Fibroblast of villous mesenchyme (primary cell): ENCODE results near the gene KSR2. TPM values are rescaled to one million over a fixed set of nuclear protein-coding genes. Genes with fewer than 3 reads are reported as not detected.

Experiments used
- DNase-seq: peaks from one replicate; pipeline ENCODE4 v3.0.0-alpha.2; 2010; ENCODE audit warnings: low read depth
- H3K4me3 ChIP-seq: 2 replicates; pipeline ENCODE4 v1.5.1; 2011; ENCODE audit warnings: low read depth, mild to moderate bottlenecking, low read length
- total RNA-seq: library from RNA; depleted of rRNA; stranded (reverse); fragments of >200 nt; gene quantifications from 2 replicates; pipeline ENCODE4 v1.2.3, GENCODE V29; 2012
- TF ChIP-seq, protein P1 (sequence below): IDR thresholded peaks from 2 replicates; pipeline ENCODE4 v1.5.1; 2012; ENCODE audit warnings: low read depth, mild to moderate bottlenecking, low read length; ENCODE audit not compliant: insufficient read depth

The KSR2 gene
- total RNA-seq, 1 donor = not detected

DNA sequence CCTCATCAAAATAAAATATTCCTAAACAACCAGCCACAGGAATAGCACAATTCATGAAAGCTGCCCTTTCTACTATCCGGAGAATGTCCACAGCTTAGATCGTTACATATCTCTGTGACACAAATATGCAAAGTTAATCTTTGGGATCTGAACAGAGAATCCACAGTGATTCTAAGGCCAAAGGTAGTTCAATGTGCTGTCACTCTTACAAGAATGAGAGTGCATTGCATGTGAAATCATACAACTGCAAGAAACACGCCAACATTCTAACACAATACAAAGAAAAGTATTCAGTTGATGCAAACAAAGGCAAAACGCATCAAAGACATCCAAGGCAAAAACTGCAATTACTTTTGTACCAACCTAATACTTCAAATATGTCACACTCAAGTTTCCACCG is 60.4 kb downstream of the KSR2 start:
- DNase-seq = no peak
- H3K4me3 ChIP-seq = no peak overlapping the region
- TF ChIP-seq, protein P1, sequence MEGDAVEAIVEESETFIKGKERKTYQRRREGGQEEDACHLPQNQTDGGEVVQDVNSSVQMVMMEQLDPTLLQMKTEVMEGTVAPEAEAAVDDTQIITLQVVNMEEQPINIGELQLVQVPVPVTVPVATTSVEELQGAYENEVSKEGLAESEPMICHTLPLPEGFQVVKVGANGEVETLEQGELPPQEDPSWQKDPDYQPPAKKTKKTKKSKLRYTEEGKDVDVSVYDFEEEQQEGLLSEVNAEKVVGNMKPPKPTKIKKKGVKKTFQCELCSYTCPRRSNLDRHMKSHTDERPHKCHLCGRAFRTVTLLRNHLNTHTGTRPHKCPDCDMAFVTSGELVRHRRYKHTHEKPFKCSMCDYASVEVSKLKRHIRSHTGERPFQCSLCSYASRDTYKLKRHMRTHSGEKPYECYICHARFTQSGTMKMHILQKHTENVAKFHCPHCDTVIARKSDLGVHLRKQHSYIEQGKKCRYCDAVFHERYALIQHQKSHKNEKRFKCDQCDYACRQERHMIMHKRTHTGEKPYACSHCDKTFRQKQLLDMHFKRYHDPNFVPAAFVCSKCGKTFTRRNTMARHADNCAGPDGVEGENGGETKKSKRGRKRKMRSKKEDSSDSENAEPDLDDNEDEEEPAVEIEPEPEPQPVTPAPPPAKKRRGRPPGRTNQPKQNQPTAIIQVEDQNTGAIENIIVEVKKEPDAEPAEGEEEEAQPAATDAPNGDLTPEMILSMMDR = no peak

- TF ChIP-seq, protein P1 = no peak
- H3K4me3 ChIP-seq = no peak overlapping the region
- no peak for DNase-seq
These were observed 61.6 kb downstream of the KSR2 start for GRCh38 chr12:117907108-117907689.

DNA sequence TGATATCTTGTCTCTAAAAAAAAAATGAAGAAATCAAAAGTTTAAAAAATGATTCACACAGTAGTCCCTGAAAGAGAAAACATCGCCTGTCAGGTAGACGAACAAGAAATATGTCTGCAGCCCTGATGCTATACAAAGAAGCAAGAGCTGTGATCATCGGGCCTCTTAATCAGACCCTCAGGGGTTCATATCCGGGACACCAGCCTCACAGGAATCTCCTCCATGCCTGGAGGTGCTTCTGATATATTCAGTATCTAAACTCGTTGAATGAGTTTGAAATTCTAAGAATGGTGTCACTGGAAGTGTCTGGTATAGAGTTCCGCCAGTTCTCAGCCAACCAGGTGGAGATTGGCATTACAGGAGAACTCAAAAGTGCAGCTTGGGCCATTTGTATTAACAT is 64.7 kb downstream of the KSR2 start:
- DNase-seq = no peak
- TF ChIP-seq, protein P1 = no peak
- H3K4me3 ChIP-seq = no peak overlapping the region

GRCh38 chr12:117903110-117903840 is 65.5 kb downstream of the KSR2 start:
- H3K4me3 ChIP-seq = no peak overlapping the region
- TF ChIP-seq, protein P1 = no peak
- DNase-seq = no peak

GRCh38 chr12:117901631-117902030 is 67.2 kb downstream of the KSR2 start:
- TF ChIP-seq, protein P1 = no peak

DNA sequence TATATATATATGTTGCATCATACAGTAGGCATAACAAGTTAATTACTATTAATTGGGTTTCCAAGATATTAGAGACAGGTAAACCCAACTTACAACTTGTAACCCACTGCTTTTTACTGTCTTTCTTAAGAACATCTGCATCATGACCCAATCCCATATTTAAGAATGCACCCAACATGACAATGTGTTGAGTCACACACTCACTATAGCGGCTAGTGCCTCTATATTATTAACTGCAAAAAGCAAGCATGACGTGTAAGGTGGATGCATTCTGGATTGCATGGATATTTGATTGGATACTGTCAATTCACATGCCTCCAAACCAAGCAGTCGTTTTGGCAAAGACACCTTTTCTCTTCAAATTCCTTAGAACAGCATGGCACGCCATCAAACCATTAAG is 68.2 kb downstream of the KSR2 start:
- TF ChIP-seq, protein P1 = no peak
- no peak for DNase-seq
- H3K4me3 ChIP-seq = no peak overlapping the region

More at GRCh38 chr12:117901631-117902030, 67.2 kb downstream of the KSR2 start:
- no peak for DNase-seq
- no peak overlapping the region for H3K4me3 ChIP-seq
